Measurements from ENCODE around the gene TRPM3.

DNA sequence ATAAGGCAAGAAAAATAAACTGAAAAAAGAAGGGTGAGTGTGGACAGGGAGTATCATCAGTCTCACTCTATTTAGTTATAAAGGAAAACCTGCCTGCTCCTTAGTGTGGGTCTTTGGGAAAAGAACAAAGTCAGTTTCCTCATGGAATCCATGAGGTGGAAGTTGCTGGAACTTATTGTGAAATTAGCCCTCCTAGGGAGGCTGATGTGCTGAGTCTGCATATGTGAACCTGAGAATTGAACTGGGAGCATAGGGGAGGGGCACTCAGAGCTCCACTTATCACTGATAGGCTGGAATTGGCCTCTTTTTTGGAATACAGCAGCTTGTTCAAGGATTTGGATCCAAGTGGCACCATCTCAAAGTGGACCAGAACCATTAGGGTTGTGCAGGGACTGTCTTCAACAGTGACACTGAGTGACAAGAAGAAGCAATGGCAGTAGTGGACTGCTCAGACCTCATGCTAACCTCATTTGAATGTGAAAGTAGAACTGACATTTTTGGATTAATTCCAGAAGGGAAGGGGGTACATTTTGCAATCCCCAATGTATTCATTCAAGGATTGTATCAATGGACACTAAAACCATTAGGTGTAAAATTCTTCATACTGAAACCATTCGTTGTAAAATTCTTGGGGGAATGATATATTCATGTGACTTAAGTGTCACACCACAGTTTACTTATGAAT is 603.4 kb downstream of the TRPM3 start:
- no peak for TF ChIP-seq CTCF (IDR thresholded peaks at IDR 0.05)
- no peak for TF ChIP-seq POLR2A (IDR thresholded peaks at IDR 0.05)

All from esophagus squamous epithelium (tissue), 4 donors.